ENCODE results near the gene SNX5.

SNX5 gene

DNA sequence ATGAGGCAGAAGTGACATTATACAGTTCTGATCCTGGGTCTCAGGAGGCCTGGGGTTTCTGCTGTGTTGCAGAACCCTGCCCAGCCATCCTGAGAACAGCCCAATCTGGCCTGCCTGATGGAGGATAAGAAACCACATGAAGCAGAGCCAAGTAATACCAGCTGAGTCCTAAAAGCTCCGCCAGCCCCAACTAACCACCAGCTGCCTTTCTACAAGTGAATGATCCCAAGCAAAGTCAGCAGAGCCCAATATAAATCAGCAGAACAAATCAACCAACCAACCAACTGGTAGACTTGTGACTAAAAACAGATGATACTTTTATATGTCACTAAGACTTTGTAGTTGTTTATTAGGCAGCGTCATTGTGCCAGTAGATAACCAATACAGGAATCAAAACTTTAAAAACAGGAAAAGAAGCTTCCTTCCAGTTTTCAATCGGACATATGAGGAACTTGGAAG is 52.1 kb downstream of the SNX5 start:
- DNase-seq (ENCODE audit: low read depth), result no peak

DNA sequence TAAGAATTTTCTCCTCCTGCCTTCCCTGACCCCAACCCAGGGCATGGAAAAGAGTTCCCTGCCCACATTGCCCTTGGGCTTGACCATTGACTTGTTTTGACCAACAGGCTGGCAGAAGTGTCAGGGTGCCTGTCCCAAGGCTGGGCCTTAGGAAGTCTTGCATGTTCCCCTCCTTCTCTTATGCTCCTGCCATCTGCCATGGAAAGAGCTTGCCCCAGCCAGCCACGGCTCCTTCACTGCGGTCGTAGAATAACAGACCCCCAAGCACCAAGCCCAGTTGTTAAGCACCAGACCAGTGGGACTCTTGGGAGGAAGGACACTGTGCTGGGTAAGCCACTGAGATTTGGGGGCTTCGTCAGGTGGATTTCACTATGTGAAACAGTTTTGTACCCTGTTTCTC is 53.6 kb downstream of the SNX5 start:
- no peak for DNase-seq (ENCODE audit: low read depth)

DNA sequence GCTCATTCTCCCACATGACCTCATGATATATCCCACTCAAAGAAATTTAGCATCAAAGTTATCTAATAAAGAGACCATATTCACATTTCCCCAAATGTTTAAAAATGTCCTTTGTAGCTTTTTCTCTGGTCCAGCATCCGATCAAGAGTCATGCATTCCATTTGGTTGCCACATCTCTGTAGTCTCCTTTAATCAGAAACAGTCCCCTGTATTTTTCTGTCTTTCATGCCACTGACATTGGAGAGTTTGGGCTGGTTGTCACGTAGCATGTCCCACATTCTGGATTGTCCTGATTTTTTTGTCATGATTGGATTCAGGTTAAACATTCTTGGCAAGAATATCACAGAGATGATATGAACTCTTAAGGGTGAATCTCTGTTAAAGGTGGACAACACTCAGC is 55.7 kb downstream of the SNX5 start:
- peak; percentile 33 for DNase-seq (ENCODE audit: low read depth)

DNA sequence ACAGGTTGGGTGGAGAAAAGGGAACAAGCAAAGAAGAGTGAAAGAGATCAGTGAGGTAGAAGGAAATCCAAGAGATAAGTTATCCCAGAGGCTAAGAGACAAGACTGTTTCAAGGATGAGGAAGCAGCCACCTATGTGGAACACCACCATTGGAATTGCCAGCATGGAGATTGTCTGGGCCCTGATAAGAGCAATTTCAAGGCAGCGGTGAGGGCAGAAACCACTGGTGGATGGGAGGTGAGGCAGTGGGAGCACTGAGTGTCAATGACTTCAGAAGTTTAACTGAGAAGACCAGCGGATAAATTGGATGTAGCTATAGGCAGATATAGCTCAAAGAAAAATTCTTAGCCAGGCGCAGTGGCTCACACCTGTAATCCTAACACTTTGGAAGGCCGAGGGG is 56.7 kb downstream of the SNX5 start:
- DNase-seq (ENCODE audit: low read depth), result no peak

DNA sequence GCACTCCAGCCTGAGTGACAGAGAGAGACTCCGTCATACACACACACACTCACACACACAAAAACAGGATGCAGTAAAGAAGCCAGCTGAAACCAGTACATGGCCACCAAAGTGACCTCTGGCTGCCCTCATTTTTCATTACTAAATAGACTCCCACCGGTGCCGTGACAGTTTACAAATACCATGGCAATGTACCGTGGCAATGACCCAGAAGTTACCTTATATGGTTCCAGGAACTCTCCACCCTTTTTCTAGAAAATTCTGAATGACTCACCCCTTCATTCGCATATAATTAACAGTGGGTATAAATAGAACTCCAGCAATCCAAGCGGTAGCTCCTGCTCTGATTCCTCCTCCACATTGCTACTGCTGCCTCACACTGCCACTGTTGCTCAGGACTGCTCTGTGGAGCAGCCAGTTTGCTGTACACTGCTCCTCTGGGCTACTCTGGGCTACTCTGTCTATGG is 57.7 kb downstream of the SNX5 start:
- peak; percentile 88 for DNase-seq (ENCODE audit: low read depth)

DNA sequence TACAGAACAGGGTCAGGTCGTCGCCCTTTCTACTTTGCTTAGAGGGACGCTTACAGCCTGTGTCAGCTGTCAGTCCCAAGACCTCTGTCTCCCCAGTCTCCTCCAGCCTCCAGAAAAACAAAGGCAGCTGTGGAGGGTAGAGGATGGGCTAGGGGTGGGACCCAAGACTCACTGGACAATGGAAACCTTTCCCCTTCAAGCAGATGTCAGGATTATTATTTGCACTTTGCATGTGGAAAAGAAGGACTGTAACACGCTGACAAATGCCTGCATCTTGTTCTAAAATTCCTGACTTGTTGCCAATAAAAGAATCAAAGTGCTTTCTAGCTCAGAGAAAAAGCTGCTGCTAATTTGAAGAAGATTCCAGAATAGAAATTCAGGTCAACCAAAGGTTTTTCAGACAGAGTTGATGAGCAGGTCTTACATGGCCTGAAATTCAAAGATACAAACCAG is 58.7 kb downstream of the SNX5 start:
- DNase-seq (ENCODE audit: low read depth), result peak; percentile 33

DNA sequence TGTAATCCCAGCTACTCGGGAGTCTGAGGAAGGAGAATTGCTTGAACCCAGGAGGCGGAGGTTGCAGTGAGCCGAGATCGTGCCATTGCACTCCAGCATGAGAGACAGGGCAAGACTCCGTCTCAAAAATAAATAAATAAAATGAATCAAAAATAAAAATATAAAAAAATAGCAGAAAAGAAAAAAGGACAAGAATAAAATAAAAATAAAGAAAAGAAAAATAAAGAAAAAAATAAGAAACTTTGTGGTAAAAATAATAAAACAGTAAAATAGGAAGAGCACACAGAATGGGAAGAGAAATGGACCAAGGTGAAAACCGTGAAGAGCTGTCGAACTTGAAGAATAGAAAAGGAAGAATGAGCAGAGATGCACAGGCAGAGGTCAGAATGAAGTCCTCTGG is 63.0 kb downstream of the SNX5 start:
- DNase-seq (ENCODE audit: low read depth), result no peak

DNA sequence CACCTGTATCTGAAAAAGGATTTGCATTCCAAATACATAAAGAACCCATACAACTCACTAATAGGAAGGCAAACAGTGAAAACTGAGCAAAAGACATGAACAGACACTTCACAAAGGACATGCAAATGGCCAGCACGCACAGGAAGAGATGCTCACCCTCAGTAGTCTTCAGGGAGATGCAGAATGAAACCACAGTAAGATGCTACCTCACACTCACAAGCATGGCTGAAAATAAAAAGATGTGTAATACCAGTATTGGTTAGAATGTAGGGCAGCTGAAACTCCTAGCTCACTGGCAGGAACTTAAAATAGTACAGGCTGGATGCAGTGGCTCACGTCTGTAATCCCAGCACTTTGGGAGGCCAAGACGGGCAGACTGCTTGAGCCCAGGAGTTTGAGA is 64.6 kb downstream of the SNX5 start:
- DNase-seq (ENCODE audit: low read depth), result no peak

DNA sequence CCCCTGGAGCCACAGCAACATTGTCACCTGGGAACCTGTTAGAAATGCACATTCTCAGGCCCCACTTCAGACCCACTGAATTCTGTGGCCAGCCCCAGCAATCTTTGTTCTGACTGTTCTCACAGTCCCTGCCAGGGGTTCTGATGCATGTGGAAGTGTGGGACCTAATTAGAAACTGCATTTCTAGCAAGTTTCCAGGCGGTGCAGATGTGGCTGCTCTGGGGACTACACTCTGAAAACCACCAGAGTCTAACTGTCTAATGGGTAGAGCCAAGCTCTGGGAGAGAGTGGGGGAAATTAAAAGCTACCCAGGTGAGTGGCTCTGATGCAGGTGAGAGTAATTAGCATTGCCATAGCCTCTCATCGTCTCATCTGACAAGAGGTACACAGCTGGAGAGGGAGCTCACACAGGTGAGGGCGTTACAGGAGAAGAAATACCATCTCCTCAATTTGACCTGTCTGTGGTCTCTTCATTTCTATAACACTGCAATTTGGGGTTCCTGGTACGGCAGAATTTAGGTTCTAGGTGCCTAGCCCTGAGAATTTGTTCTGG is 66.0 kb downstream of the SNX5 start:
- no peak for DNase-seq (ENCODE audit: low read depth)

DNA sequence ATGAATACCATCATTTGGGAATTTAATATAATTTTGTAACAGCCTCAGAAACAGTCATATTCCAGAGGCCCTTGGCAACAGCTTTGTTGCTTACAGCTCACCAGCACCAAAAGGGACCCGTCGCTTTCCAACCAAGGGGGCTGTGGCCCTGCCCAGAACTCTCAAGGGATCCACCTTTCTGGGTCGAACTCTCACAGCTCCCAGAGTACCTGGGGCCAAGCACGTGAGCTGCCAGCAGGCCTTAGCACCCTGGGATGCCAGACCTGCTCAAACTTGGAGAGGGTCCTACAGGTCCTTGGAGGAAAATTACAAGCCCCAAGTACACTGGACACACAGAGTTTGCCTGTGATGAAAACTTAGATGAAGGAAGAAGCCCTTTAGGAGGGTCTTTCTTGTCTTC is 66.6 kb downstream of the SNX5 start:
- DNase-seq (ENCODE audit: low read depth), result no peak

DNA sequence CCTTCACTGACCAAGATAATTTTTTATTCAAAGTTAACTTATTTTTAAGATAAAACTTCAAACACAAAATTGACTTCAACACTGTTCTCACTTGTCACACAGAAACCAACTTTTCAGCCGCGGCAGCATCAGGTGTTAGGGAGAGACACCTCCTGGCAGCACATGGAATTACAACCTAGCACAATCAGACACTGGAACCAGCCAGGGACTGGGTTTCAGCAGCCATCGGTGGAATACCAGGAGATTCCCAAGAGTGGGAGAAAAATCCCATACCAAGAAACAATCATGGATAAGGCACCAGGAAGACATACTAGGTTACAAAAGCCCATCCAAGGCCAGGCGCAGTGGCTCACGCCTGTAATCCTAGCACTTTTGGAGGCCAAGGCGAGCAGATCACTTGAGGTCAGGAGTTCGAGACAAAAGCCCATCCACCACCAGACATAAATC is 70.0 kb downstream of the SNX5 start:
- DNase-seq (ENCODE audit: low read depth), result peak; percentile 67

DNA sequence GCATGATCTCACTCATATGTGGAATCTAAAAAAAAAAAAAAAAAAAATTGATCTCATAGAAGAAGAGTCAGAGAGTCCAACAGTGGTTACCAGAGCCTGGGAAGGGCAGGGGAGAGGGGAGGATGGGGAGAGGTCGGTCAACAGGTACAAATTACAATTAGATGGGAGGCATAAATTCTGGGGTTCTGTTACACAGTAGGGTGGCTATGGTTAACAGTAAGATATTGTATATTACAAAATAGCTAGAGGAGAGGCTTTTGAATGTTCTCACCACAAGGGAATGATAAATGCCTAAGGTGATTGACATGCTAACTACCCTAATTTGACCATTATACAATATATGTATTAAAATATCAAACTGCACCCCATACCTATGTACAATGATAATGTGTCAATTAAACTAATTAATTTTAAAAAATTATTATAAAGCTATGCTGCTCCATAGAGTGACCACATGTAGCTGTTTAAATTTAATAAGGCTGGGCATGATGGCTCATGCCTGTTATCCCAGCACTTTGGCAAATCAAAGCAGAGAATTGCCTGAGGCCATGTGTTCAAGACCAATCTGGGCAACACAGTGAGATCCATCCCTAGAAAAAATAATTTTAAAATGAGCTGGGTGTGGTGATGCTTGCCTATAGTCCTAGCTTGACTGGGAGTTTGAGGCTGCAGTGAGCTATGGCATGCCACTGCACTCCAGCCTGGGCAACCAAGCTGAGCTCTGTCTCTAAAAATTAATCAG is 70.9 kb downstream of the SNX5 start:
- DNase-seq (ENCODE audit: low read depth), result no peak

DNA sequence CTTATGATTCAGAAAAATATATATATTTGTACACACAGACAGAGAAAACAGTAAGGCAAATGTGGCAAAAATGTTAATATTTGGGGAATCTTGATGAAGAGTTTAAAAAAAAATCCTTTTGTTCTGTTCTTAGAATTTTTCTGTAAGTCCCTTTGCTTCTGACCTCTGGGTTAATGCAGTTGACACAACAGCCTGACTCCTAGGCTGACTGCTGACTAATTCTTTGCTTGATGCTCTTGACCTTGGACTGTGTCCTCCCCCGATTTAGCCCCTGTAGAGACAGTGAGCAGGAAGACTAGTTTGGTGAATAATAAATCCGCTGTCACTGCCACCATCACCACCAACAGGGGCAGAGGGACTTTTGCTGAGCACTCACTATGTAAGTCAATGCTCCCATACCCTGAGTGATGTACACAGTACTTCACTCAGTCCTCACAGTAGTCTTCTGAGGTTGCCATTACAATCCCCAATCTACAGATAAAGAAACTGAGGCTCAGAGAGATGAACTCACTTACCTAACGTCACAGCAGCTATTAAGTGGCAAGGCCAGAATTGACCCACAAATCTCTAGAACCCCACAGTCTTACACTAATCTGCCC is 71.7 kb downstream of the SNX5 start:
- DNase-seq (ENCODE audit: low read depth), result no peak

DNA sequence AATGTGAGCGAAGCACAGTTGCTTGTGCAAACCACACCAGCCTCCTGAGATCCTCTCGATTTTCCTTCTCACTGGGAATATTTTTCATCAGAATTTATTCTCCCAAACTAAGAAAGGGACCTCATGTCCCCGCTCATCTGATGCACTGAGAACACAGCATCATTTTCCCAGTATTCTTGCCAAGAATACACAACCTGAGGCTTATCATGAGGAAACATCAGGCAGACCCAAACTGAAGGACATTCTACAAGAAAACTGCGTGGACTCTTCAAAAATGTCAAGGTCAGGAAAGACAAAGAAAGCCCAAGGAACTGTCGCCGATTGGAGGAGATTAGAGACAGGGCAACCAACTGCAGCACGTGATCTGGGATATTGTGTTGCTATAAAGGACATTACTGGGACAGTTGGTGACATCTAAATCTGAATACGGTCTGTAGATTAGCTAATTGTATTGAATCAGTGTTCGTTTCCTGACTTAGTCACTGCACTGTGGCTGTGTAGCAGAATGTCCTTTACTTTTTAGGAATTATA is 72.3 kb downstream of the SNX5 start:
- DNase-seq (ENCODE audit: low read depth), result no peak

DNA sequence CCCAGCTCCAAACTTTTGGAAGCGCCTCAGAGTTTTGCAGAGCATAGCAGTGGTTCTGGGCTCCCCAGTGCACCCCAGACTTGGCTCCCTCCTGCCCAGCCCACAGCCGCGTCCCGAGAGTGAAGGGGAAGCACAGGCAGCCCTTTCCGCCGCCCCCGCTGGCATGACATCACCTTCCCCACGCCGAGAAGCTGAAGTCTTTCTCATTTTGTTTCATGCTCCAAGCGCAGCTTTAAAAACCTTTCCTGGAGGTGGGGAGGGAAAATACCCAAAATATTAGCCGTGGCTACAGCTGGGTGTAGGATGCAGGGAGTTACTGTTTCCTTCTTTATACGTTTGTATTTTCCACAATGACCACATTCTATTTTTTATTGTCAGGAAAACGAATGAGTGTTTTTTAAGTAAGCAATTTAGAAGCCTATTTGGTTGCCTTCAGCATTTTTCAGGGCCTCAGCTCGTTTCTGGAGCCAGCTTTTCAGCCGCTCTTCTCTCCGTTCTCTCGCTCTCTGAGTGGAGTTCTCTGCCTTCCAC is 72.9 kb downstream of the SNX5 start:
- peak; percentile 77 for DNase-seq (ENCODE audit: low read depth)

DNA sequence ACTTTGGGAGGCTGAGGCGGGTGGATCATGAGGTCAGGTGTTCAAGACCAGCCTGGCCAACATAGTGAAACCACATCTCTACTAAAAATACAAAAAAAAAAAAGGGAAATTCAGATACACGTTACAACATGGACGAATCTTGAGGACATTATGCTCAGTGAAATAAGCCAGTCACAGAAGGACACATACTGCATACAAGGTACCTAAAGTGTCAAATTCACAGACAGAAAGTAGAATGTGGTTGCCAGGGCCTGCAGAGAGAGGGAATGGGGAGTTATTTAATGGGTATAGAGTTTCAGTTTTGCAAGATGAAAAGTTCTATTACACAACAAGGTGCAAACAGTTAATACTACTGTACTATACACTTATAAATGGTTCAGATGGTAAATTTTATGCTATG is 75.1 kb downstream of the SNX5 start:
- no peak for DNase-seq (ENCODE audit: low read depth)

DNA sequence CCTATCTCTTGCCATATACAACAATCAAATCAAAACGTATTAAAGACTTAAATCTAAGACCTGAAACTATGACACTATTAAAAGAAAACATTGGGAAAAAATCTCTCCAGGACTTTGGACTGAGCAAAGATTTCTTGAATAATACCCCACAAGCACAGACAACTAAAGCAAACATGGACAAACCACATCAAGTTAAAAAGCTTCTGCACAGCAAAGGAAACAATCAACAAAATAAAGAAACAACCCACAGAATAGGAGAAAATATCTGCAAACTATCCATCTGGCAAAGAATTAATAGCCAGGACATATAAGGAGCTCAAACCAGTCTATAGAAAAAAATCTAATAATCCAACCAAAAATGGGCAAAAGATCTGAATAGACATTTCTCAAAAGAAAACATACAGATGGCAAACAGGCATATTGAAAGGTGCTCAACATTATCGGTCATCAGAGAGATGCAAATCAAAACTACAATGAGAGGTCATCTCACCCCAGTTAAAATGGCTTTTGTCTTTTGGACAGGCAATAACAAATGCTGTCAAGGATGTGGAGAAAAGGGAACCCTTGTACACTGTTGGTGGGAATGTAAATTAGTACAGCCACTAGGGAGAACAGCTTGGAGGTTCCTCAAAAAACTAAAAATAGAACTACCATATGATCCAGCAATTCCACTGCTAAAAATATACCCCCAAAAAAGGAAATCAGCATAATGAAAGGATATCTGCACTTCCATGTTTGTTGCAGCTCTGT is 76.2 kb downstream of the SNX5 start:
- no peak for DNase-seq (ENCODE audit: low read depth)

Data from iris pigment epithelial cell (primary cell).